Transverse colon (tissue), 4 donors: ENCODE results near the gene ASAP3. TPM values are rescaled to one million over a fixed set of nuclear protein-coding genes. Genes with fewer than 3 reads are reported as not detected.
"Not testable (repeated sequence)": the region's sequence is repeated elsewhere in the genome, so short reads cannot be mapped to it uniquely, and the experiment has no call there.

ENCODE experiments used
- DNase-seq: peaks from one replicate; pipeline ENCODE4 v3.0.0-alpha.2; 2019
- H3K27ac ChIP-seq, 4 donors: fragments of 200-600 bp; sonication (generic); 2 replicates each; pipeline ENCODE4 v1.5.1; 2016 to 2018; ENCODE audit warnings: inconsistent platforms in 4 of 4
- H3K27me3 ChIP-seq: fragments of 200-600 bp; sonication (generic); 2 replicates; pipeline ENCODE4 v1.5.1; 2017; ENCODE audit warnings: inconsistent platforms
- H3K36me3 ChIP-seq, 4 donors: fragments of 200-600 bp; sonication (generic); 2 replicates each; pipeline ENCODE4 v1.5.1; 2017 to 2019; ENCODE audit warnings: inconsistent platforms in 4 of 4
- H3K4me1 ChIP-seq, 4 donors: fragments of 200-600 bp; sonication (generic); 2 replicates each; pipeline ENCODE4 v1.5.1; 2017 to 2020; ENCODE audit warnings: inconsistent platforms in 4 of 4
- H3K4me3 ChIP-seq, 4 donors: fragments of 200-600 bp; sonication (generic); 1 replicate in 1 of 4; 2 replicates in 3 of 4; pipeline versions ENCODE4 v1.5.1 to v1.6.1; 2017 to 2019; ENCODE audit warnings: inconsistent platforms in 4 of 4
- H3K9me3 ChIP-seq, 2 donors: fragments of 200-600 bp; sonication (generic); 2 replicates each; pipeline ENCODE4 v1.5.1; 2017 to 2019; ENCODE audit warnings: inconsistent platforms in 2 of 2
- EP300 ChIP-seq: sonication (generic); formaldehyde crosslinking; IDR thresholded peaks from one replicate; pipeline ENCODE4 v1.6.1; 2017; ENCODE audit warnings: antibody characterized with exemption, low read depth
- POLR2A ChIP-seq: fragments of 450-650 bp; IDR thresholded peaks from one replicate; pipeline ENCODE4 v1.6.1; 2016; ENCODE audit warnings: antibody characterized with exemption, mild to moderate bottlenecking, moderate library complexity
- POLR2AphosphoS5 ChIP-seq, 3 donors: sonication (generic); formaldehyde crosslinking; IDR thresholded peaks; one replicate each; pipeline ENCODE4 v1.6.1; 2016; ENCODE audit warnings: antibody characterized with exemption in 3 of 3
- WGBS, 2 donors: methylation state at CpG; one replicate each; pipeline ENCODE4 v1.1.5; 2018; ENCODE audit warnings: low coverage in 1 of 2; 5-methylcytosine and 5-hydroxymethylcytosine counted together
- in situ Hi-C, 4 donors: fragments of 200-750 bp; cut with MboI; loops; one replicate each; pipeline versions ENCODE4 v1.15.0 to v1.15.1; 2017; ENCODE audit warnings: low sequenced_read_pairs in 3 of 4, low pct_ligation_motif_present in 1 of 4, low pct_unique_long_range_greater_than_20kb in 1 of 4
- intact Hi-C: fragments of 100-400 bp; cut with DNase I; formaldehyde crosslinking; loops from one replicate; pipeline ENCODE4 v1.15.1; 2023; ENCODE audit warnings: low total_unique reads
- total RNA-seq, 4 donors: library from RNA; depleted of rRNA; stranded (reverse); fragments of >200 nt; gene quantifications; one replicate each; pipeline ENCODE4 v1.1.0, GENCODE V29; 2016
- TF ChIP-seq, protein P1 (sequence below), 5 experiments: fragments of 200-600 bp in 3 of 5; fragments of 450-650 bp in 2 of 5; sonication (generic) in 3 of 5; IDR thresholded peaks; 1 replicate in 2 of 5; 2 replicates in 3 of 5; pipeline ENCODE4 v1.5.1; 2016 to 2017; ENCODE audit warnings: antibody characterized with exemption in 5 of 5, inconsistent platforms in 3 of 5, mild to moderate bottlenecking in 2 of 5, moderate library complexity in 1 of 5

Gene ASAP3
- total RNA-seq, 4 donors from 2014 or later, result 38.2 to 62.9 (median 48.3) TPM

DNA sequence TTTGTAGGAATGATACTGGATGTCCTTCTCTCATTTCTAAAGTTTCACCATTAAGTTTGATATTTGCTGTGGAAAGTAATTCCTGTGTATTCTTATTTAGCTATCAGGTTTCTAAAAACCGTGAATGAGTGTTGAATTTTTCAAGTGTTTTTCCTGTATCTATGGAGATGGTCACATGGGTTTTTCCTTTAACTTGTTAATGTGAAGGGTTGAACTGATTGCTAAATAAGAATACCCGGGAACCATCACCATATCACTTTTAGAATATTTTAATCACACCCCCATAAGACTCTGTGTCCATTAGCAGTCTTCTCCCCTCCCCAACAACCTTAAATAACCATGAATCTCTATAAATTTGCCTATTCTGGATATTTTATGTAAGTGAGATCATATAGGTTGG, 16.5 kb upstream of the ASAP3 start:
- WGBS, 2 donors, result 30 to 44% methylated on average over 1 to 2 of the region's 2 CpGs
- Histone ChIP-seq H3K27ac (peak overlapping the region in 2 of 4 donors; percentile 21 to 46), H3K9me3 (no peaks in the 10 kb centered on the region), H3K27me3 (no peaks in the 10 kb centered on the region), H3K4me1 (peaks cover 0 to 15% (median 2%) of the 10 kb centered on the region in 4 donors), H3K36me3 (no peaks in the 10 kb centered on the region), H3K4me3 (no peak overlapping the region)
- in situ Hi-C loops (no loop called here), intact Hi-C loops (no loop called here)
- TF ChIP-seq POLR2A, result no peak
- DNase-seq, result no peak

DNA sequence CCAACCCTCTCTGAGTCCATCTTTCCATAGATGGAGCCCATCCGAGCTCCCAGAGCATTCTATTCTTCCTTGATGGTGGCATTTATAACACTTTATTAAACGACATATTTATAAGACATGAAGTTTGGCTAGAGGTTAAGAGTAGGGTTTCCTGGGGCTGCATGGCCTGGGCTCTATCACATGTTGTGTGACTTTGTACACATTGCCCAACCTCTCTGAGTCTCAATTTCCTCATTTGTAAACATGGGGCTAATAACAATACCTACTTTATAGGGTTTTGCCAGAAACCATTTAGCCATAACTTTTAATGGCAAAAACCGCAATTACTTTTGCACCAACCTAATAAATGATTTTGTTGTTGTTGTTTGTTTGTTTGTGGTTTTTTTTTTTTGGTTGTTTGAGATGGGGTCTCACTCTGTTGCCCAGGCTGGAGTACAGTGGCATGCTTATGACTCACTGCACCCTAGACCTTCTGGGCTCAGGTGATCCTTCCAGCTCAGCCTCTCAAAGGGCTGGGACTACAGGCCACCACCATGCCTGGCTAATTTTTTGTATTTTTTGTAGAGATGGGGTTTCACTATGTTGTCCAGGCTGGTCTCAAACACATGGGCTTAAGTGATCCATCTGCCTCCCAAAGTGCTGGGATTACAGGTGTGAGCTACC, 13.9 kb upstream of the ASAP3 start:
- WGBS, 2 donors, result 72 to 73% methylated on average over 2 to 3 of the region's 3 CpGs
- intact Hi-C loops, result loop anchor here (2.0 kb wide), 1 partner anchor 41 kb away; no protein-coding TSS in a partner anchor
- no peaks in the 10 kb centered on the region for H3K9me3 ChIP-seq
- H3K36me3 ChIP-seq, result no peaks in the 10 kb centered on the region
- no peaks in the 10 kb centered on the region for H3K27me3 ChIP-seq
- no peak overlapping the region for H3K4me3 ChIP-seq
- in situ Hi-C loops, result loop anchor here in 2 of 4 donors (5.0 kb wide), 2 partner anchors 39 to 44 kb away; no protein-coding TSS in a partner anchor
- TF ChIP-seq POLR2AphosphoS5 (IDR thresholded peaks at IDR 0.05) (no peak), POLR2A (no peak), EP300 (no peak)
- TF ChIP-seq, protein P1, sequence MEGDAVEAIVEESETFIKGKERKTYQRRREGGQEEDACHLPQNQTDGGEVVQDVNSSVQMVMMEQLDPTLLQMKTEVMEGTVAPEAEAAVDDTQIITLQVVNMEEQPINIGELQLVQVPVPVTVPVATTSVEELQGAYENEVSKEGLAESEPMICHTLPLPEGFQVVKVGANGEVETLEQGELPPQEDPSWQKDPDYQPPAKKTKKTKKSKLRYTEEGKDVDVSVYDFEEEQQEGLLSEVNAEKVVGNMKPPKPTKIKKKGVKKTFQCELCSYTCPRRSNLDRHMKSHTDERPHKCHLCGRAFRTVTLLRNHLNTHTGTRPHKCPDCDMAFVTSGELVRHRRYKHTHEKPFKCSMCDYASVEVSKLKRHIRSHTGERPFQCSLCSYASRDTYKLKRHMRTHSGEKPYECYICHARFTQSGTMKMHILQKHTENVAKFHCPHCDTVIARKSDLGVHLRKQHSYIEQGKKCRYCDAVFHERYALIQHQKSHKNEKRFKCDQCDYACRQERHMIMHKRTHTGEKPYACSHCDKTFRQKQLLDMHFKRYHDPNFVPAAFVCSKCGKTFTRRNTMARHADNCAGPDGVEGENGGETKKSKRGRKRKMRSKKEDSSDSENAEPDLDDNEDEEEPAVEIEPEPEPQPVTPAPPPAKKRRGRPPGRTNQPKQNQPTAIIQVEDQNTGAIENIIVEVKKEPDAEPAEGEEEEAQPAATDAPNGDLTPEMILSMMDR (IDR thresholded peaks at IDR 0.05), result no peak
- H3K27ac ChIP-seq, result no peak overlapping the region
- peaks cover 0 to 15% (median 2%) of the 10 kb centered on the region in 4 donors for H3K4me1 ChIP-seq
- DNase-seq, result no peak

DNA sequence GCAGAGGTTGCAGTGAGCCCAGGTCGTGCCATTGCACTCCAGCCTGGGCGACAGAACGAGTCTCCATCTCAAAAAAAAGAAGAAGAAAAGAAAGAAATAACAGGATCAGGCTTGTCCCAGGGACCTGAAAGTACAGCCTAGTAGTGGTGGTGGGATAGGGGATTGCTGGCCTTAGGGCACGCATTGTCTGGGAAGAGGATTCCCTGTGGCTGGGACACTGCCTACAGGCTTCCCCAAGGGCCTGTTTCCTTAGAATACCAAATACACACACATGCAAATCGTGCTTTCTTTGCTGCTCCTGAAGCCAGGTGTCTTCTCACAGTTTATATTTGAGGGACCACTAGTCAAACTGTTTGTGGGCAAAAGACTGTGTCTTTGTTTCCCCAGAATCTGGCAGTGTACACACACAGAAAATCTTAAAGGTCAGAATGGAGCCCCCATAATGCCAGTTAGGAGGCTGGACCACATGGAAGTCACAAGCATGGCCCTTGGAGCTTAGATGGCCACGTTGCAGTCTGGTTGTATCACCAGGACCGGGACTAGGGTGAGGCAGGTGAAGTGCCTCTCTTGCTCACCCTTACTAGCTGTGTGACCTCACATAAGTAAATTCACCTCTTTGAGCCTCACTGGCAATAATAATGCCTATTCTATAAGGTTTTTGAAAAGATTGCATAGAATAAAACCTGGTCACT, 12.7 kb upstream of the ASAP3 start:
- WGBS, 2 donors, result 72% methylated on average over 7 of the region's 7 CpGs; no CpG with 5 or more reads in 1 of the 2 donors
- intact Hi-C loops, result loop anchor here (2.0 kb wide), 1 partner anchor 42 kb away; no protein-coding TSS in a partner anchor
- in situ Hi-C loops, result loop anchor here in 2 of 4 donors (5.0 kb wide), 2 partner anchors 41 to 46 kb away; no protein-coding TSS in a partner anchor
- Histone ChIP-seq H3K9me3 (no peaks in the 10 kb centered on the region), H3K4me1 (peaks cover 0 to 15% (median 2%) of the 10 kb centered on the region in 4 donors), H3K27me3 (no peaks in the 10 kb centered on the region), H3K27ac (no peak overlapping the region), H3K36me3 (no peaks in the 10 kb centered on the region), H3K4me3 (no peak overlapping the region)
- TF ChIP-seq EP300 (no peak), POLR2A (no peak), POLR2AphosphoS5 (IDR thresholded peaks at IDR 0.05) (no peak)
- TF ChIP-seq, protein P1 (IDR thresholded peaks at IDR 0.05), result no peak
- no peak for DNase-seq

DNA sequence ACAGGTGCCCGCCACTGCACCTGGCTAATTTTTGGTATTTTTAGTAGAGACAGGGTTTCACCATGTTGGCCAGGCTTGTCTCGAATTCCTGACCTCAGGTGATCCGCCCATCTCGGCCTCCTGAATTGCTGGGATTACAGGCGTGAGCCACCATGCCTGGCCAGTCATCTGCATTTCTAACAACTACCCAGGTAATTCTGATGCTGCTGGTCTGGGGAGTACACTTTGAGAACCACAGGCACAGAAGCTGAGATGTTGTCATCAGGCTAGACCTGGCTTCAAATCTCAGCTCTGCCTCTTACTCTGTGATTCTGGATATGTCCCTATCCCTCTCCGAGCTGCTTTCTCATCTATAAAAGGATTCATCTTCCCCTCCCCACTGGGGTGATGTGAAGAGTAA, 10.9 kb upstream of the ASAP3 start:
- H3K27ac ChIP-seq, intact Hi-C loops, DNase-seq, H3K36me3 ChIP-seq, H3K9me3 ChIP-seq, H3K4me3 ChIP-seq, H3K27me3 ChIP-seq: not testable (repeated sequence)
- 82 to 89% methylated on average over 4 to 6 of the region's 6 CpGs for WGBS, 2 donors
- in situ Hi-C loops, result loop anchor here in 2 of 4 donors (5.0 kb wide), 2 partner anchors 42 to 47 kb away; no protein-coding TSS in a partner anchor
- H3K4me1 ChIP-seq, result peaks cover 0 to 11% (median 2%) of the 10 kb centered on the region in 4 donors

DNA sequence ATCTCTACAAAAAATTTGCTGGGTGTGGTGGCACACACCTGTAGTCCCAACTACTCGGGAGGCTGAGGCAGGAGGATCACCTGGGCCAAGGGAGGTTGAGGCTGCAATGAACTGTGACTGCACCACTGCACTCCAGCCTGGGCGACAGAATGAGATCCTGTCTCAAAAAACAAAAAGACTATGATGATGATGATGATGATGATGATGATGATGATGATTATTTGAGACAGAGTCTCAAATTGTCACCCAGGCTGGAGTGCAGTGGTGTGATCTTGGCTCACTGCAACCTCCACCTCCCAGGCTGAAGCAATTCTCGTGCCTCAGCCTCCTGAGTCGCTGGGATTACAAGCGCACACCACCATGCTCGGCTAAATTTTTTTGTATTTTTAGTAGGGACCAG, 8.8 kb upstream of the ASAP3 start:
- H3K4me3 ChIP-seq, in situ Hi-C loops, intact Hi-C loops: not testable (repeated sequence)

More for the DNA sequence above, 8.8 kb upstream of the ASAP3 start:
- H3K9me3 ChIP-seq, H3K27ac ChIP-seq, H3K4me1 ChIP-seq, H3K27me3 ChIP-seq, DNase-seq, H3K36me3 ChIP-seq: not testable (repeated sequence)
- 85 to 87% methylated on average over 3 to 6 of the region's 6 CpGs for WGBS, 2 donors
